Dedifferentiated amniotic fluid mesenchymal stem cell (primary cell): ENCODE data around the gene FAM90A26.
"Not testable (repeated sequence)": the region's sequence is repeated elsewhere in the genome, so short reads cannot be mapped to it uniquely, and the experiment has no call there.

Experiments
- DNase-seq: peaks from one replicate; pipeline ENCODE4 v3.0.0-alpha.2; 2016; ENCODE audit errors: extremely low spot score

The FAM90A26 gene

DNA sequence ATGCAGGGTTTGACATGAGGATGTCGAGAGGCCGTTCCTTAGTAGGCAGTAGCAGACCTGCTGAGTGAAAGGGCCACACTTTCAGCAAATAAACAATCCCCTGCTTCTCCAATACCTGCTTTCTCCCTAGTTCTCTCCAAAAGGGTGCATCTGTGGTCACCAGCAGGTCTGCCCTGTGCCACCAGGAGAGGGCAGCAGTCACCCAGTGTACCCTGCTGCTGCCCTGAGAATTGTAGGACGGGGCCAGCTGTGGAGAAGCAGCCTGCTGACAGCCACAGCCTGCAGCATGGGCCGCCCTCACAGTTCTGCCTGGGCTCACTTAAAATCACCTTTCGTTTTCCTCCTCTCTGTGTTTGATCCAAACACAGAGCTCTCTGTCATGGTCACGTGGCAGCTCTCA, 11.8 kb upstream of the FAM90A26 start:
- not testable (repeated sequence) for DNase-seq

DNA sequence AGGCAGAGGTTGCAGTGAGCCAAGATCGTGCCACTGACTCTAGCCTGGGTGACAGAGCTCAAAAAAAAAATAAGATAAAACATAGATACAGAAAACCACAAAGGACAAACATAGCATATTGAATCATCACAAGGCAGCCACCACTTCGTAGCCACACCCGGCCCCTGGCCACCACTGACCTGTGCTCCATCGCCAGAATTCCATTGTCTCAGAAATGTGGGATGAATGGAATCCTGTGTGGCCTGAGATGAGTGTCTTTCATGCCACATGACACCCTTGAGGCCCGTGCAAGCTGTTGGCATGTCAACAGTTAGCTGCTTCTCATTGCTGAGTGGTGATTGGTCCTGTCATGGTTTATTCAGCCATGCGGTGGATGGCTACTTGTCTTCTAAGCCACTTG, 10.2 kb upstream of the FAM90A26 start:
- DNase-seq, result not testable (repeated sequence)

DNA sequence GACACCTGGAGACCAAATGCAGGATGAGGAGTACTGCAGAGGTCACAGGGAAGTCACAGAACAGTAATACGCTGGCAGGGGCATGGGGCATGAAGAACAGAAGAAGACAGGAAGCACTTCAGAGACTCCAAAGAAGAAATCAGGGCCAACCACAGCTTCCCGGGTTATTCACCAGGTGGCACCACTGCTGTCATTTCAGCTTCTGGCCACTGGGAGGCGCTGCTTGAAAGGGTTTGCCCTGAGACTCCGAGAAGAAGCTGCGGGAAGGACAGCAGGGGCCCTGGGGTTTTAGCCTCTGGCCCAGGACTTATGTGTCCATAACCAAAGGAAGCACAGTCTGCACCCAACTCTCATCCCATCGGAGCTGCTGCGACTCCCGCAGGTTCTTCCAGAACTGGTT, 4.2 kb upstream of the FAM90A26 start:
- DNase-seq, result not testable (repeated sequence)

DNA sequence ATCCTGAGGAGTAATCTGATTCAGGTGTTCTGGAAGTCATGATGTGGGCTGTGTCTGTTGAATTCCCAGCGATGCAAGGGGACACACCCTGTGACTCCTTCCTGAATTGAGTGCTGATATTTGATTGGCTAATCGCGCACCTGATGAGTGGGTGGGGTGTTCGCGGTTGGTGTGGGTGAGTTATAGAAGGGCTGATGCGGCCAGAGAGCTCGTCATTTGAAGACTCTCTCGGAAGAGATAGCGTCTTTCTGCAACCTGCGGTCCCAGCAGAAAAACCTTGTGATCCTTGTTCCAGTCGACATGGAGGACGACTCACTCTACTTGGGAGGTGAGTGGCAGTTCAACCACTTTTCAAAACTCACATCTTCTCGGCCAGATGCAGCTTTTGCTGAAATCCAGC, 40.1 kb downstream of the FAM90A26 start, which contains the start of gene USP17L10:
TSS of gene USP17L10 (plus strand) at position 301 of the 400 bp plus-strand sequence. CDS start at position 301, 0 bp downstream.
- not testable (repeated sequence) for DNase-seq

DNA sequence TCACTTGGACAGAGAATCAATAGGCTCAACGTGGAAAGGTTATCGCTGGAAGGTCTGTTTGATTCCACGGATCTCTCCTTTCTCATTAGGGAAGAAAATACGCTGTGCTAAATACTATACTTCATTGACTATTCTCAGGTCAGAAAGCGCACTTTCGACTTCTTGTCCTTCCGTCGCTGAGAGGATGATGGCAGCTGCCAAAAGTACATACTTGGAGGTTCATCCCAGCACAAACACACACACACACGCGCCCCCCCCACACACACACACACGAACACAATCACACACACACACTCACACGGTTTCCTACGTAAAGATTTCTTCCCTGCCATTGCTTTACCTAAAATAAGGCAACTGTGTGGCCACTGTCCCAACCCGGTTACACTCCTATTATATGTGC, 44.5 kb downstream of the FAM90A26 start:
- DNase-seq, result not testable (repeated sequence)

DNA sequence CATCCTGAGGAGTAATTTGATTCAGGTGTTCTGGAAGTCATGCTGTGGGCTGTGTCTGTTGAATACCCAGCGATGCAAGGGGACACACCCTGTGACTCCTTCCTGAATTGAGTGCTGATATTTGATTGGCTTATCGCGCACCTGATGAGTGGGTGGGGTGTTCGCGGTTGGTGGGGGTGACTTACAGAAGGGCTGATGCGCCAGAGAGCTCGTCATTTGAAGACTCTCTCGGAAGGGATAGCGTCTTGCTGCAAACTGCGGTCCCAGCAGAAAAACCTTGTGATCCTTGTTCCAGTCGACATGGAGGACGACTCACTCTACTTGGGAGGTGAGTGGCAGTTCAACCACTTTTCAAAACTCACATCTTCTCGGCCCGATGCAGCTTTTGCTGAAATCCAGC, 44.9 kb downstream of the FAM90A26 start, which contains the start of gene USP17L11:
TSS of gene USP17L11 (plus strand) at position 301 of the 400 bp plus-strand sequence. CDS start at position 301, 0 bp downstream.
- DNase-seq, result not testable (repeated sequence)

DNA sequence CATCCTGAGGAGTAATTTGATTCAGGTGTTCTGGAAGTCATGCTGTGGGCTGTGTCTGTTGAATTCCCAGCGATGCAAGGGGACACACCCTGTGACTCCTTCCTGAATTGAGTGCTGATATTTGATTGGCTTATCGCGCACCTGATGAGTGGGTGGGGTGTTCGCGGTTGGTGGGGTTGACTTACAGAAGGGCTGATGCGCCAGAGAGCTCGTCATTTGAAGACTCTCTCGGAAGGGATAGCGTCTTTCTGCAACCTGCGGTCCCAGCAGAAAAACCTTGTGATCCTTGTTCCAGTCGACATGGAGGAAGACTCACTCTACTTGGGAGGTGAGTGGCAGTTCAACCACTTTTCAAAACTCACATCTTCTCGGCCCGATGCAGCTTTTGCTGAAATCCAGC, 49.6 kb downstream of the FAM90A26 start, which contains the start of gene USP17L12:
TSS of gene USP17L12 (plus strand) at position 301 of the 400 bp plus-strand sequence. CDS start at position 301, 0 bp downstream.
- not testable (repeated sequence) for DNase-seq

DNA sequence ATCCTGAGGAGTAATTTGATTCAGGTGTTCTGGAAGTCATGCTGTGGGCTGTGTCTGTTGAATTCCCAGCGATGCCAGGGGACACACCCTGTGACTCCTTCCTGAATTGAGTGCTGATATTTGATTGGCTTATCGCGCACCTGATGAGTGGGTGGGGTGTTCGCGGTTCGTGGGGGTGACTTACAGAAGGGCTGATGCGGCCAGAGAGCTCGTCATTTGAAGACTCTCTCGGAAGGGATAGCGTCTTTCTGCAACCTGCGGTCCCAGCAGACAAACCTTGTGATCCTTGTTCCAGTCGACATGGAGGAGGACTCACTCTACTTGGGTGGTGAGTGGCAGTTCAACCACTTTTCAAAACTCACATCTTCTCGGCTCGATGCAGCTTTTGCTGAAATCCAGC, 54.4 kb downstream of the FAM90A26 start, which contains the start of gene USP17L13:
TSS of gene USP17L13 (plus strand) at position 301 of the 400 bp plus-strand sequence. CDS start at position 301, 0 bp downstream.
- DNase-seq, result not testable (repeated sequence)
